Fibroblast of skin of back (primary cell): ENCODE data around the gene HEATR5A.
A peak's percentile ranks its signal among the peaks of the same experiment; 100 is the strongest.

Experiments used
- DNase-seq: peaks from one replicate; pipeline ENCODE4 v3.0.0-alpha.2; 2013

HEATR5A gene

GRCh38 chr14:31425905-31426304 lies 5.6 kb upstream of the HEATR5A start:
- no peak for DNase-seq

- DNase-seq = no peak
Observed at GRCh38 chr14:31421200-31421599, 850 bp upstream of the HEATR5A start.

DNA sequence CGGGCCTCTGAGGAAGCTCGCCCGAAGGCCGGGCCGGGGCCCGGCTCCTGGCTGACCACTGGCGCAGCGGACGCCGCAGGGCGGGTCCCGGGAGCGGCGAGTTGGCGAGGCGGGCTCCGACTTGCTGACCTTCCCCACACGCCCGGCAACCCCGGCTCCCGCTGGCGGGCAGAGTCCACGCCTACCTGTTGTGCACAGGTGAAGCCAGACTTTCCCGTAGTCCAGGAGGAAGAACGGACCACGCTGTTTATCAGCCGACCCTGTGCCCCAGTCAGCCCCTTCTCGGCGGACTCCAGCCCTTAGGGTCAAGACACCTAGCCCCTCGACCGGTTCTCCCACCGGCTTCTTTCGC lies 407 bp downstream of the HEATR5A start:
- no peak for DNase-seq

GRCh38 chr14:31419179-31419966 lies 977 bp downstream of the HEATR5A start:
- DNase-seq = peak; percentile 50

GRCh38 chr14:31418440-31418839 lies 1.9 kb downstream of the HEATR5A start:
- DNase-seq = no peak

GRCh38 chr14:31414190-31414833 lies 6.0 kb downstream of the HEATR5A start:
- no peak for DNase-seq

- DNase-seq = peak; percentile 28
Observed at GRCh38 chr14:31411218-31411727, 9.1 kb downstream of the HEATR5A start.

DNA sequence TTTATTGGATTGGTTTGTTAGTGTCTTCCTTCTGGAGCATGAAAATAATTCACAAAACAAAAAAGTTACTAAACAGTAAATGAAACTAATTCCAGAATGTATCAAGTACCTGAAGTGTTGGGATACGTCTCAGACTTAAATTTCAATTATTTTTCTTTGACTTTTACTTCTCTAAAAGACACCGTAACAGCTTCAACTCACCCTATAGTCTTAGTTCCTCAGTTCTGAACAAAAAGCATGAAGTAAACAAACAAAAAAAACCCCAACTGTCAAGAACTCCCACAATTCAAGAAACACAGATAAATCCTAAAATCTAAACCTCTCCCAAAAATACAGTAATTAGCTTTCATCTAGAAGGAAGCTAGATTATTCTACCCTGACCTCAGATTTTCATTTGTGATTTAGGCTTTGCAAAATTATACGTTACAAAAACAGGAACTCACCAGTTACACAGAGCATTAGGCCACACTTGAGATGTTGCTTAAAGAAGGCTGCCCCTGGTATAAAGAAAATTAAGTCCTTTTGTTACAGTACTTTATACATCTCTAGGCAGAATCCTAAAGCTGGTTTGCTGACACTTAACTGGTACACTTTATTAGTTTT lies 10.2 kb downstream of the HEATR5A start:
- no peak for DNase-seq

DNA sequence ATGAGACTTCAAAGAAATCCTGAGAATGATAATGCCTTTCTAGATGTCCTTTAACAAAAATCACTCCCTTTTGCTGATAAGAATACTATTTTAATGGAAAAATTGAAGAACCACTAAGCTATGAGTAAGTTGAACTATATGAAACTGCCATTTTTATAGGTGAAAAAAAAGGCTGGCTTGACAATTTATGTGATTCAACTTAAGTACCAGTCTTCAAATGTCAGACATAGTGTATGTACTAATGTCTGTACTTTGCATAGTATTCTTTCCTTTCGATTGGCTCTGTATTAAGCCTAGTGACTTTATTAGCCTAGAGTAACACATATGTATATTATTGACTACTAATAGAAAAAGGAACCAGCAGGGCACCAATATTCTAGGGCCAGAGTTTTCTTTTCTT lies 11.9 kb downstream of the HEATR5A start:
- DNase-seq = no peak

DNA sequence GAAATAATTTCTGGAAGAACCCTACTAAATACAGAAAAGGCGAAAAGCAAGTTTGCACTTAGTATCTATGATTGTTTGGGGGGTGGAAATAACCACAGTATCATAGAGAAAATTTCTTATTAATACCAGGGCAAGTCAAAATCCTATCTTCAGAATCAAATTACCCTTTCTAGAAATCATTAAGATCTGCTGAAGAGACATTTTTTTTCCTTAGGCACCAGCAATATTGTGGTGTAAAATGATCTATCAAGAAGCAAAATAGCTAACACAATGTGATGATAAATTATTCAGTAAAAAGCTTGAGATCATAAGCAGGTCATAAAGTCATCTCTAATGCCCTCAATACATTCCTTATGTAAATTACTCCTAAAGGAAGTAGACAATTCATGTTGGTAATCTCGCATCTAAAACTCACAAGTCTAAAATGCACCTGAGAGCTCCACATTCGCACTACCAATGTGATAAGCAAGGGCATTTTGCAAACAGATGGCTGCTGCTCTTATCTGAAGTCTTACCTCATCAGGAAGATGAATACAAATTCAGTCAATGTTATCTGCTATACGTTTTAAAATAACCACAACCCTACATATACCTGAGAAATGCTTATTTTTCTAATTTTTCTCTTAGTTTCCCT lies 14.6 kb downstream of the HEATR5A start:
- no peak for DNase-seq

DNA sequence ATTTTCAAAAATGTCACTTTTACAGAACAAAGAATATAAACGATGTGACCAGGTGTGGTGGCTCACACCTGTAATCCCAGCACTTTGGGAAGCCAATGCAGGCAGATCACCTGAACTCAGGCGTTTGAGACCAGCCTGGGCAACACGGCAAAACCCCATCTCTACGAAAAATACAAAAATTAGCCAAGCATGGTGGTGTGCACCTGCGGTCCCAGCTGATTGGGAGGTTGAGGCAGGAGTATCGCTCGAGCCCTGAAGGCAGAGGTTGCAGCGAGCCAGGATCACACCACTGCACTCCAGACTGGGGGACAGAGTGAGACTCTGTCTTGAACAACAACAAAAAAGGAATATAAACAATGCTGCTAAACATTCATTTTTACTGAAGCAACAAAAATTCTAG lies 15.2 kb downstream of the HEATR5A start:
- no peak for DNase-seq

GRCh38 chr14:31403707-31404106 lies 16.6 kb downstream of the HEATR5A start:
- no peak for DNase-seq

DNA sequence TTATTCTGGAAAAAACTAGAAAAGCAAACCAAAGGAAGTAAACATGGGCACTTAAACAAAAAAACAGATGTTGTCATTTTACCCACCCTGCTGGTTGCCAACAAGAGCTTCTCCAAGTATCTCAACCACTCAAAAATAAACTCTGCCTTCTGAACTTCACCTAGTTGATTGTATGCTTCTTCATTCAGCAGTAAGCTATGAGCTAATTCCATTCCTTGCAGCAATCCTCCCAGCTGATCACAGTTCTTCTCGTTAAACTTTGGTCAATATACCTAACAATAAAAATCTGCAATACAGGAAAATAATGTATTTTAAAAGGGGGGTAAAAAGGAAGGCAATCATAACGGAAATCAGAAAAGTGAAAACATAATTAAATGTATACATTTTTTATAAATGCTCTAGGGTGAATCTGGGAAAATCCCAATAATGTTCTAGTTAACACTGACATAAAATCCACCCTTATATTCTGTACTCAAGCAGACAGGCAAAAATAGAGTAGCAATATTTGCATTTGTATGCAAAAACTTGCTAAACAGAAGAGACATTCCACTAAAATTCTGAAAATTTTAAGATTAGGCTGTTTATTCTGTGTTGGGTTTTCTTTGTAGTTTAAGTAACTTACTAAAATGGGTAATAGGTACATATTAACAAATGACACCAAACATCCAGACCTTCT lies 17.4 kb downstream of the HEATR5A start:
- DNase-seq = no peak

GRCh38 chr14:31401369-31401932 lies 18.9 kb downstream of the HEATR5A start:
- DNase-seq = no peak

DNA sequence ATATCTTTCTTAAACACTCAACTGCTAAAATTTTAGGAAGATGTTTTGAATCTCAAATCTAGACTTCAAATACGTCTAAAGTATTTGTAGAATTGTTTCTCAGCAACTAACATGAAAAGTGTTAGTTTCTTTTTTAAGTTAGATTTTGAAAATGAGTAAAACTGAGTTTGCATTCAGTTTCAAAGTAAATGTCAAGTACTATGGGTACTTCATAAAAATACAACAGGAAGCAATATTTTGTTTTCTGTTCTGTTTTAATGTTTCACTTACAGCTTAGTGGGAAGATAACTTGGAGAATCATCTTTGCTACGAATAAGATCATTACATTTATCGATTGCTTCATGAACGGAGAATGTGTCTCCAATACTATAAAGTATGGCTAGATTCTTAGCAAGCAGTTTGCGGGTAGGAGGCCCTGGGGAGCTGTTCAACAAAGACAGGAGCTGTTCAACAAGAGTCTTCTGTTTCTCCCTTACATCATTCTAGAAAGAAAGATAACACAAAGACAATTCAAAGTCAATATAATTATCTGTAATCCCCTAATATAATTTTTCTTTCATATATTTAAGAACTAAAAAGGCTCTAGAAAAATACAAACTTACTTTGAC lies 20.2 kb downstream of the HEATR5A start:
- DNase-seq = no peak

DNA sequence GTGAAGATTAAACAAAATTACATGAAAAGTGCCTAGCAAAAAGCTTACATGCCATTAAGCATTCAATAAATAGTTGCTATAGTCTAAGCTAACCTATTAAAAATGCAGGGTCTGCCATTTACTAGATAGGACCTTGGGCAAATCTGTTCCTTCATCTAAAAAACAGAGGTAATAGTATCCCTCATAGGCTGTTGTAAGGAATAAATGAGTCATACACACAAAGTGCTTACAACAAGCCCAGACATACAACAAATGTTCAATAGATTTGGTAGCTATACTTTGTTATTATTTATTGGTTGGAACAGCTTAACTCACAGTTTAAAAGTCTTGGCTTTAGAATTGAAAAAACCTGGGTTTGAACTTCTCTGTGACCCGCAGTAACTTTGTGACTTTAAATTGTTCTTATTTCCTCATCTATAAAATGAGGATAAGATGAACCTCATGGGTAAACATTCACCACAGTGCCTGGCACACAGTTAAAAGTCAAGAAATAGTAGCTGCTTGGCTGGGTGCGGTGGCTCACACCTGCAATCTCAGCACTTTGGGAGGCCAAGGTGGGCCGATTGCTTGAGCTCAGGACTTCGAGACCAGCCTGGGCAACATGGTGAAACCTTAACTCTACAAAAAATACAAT lies 24.7 kb downstream of the HEATR5A start:
- DNase-seq = no peak

GRCh38 chr14:31395119-31395518 lies 25.2 kb downstream of the HEATR5A start:
- no peak for DNase-seq

DNA sequence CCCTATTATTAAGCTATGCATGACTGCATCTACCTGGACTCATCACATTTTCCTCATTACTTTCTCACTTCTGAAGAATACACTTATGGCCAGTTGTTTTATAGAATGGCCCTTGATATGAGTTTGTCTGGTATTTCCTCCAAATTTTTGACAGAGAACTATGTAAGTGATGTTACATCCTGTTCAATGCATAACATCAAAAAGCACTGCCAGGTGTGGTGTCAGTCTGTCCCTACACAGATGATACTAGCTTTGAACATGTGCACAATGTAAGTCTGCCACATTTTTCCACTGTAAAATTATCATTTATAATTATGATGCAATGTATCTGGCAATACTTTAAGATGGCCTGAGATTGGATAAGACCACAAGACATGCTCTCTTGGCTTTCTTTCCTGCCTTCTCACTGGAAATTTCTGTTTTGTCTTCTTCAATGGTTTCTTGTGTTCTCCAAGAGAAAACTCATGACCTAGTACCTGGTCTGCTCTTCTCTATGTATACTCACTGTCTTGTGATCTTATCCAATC lies 28.3 kb downstream of the HEATR5A start:
- no peak for DNase-seq

DNA sequence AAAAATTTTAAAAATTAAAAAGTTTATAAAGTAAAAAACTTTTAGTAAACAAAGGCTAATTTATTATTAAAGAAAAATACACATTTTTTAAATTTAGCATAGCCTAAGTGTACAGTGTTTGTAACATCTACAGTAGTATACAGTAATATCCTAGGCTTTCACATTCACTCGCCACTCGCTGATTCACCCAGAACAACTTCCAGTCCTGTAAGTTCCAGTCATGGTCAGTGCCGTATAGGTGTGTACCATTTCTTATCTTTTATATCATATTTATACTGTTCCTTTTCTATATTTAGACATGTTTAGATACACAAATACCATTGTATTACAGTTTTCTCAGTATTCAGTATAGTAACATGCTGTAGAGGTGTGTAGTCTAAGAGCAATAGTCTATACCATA lies 28.9 kb downstream of the HEATR5A start:
- DNase-seq = no peak

- no peak for DNase-seq
Observed at GRCh38 chr14:31389946-31390345, 30.4 kb downstream of the HEATR5A start.
